ENCODE measurements around the gene TAF6. TPM values are rescaled to one million over a fixed set of nuclear protein-coding genes. Genes with fewer than 3 reads are reported as not detected.

Gene TAF6
- total and polyA plus RNA-seq, 2 experiments from 2014 or later, result 40.5 to 53.0 TPM

DNA sequence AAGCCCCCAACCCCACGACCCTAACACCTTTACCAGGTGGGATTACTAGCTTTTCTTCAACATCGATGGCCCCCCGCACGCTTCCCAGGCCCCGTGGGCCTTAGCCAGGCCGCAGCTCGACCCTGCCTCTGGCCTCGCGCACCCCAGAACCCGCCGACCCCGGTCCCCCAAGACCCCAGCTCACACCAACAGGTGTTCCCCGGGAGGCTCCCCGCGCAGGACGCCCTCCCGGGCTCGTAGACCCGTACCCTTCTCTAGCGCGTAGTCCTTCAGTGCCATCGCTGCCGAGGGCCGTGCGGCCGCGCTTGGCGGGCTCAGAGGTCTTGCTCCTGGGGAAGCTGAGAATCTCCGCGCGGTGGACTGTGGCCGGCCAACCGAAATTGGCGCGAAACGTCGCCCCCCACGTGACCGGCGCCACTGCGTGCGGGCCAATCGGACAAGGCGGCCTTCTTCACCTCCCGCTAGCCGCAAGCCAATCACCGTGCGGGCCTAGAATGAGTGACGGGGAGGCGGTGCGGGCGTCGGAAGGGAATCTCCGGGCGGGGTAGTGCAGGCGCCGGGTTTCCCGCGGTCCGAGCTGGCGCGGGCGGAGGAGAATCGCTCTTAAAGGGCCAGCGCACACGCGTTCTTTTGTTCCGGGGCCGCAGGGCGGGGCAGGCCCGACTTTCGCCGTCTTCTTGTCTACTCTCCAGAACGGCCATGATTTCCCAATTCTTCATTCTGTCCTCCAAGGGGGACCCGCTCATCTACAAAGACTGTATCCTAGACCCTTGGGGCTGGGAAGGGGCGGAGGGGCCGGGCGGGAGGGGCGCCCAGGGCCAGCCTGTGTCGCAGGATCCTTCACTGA lies 17.9 kb downstream of the TAF6 start, which contains the start of the genes AP4M1 and MCM7:
AP4M1 (plus strand) TSS at position 628 of the 847 bp plus-strand sequence; CDS start at position 700, 72 bp downstream.
MCM7 (minus strand) TSS at position 382 of the 847 bp plus-strand sequence; CDS start at position 279, 103 bp downstream.
- in situ Hi-C loops (cut with MboI), result no loop called here
- Histone ChIP-seq H3K36me3 (ENCODE audit: low read depth) (peaks cover 29% of the 10 kb centered on the region; the same call in 1 of the 2 replicates), H3K4me2 (ENCODE audit: unreplicated experiment) (peak within 1 kb of the TSS; percentile 99), H3K9me2 (ENCODE audit: insufficient read depth) (no peaks in the 10 kb centered on the region), H3K79me2 (ENCODE audit: insufficient read depth) (peaks cover 52% of the 10 kb centered on the region), H3K9ac (peak within 1 kb of the TSS; percentile 86), H3K27me3 (replicated peaks; ENCODE audit: insufficient read depth) (no peaks in the 10 kb centered on the region), H3K27ac (peak within 1 kb of the TSS; percentile 90), H3F3A (ENCODE audit: insufficient read depth) (peaks cover 4% of the 10 kb centered on the region; the same call in 1 of the 2 replicates), H3K9me3 (ENCODE audit: low read depth) (no peaks in the 10 kb centered on the region), H4K20me1 (ENCODE audit: insufficient read depth) (no peaks in the 10 kb centered on the region), H2AFZ (peak within 1 kb of the TSS; percentile 71), H3K4me1 (ENCODE audit: insufficient read depth) (peaks cover 5% of the 10 kb centered on the region; the same call in 1 of the 2 replicates), H3K4me3 (peak within 1 kb of the TSS; percentile 94)
- peak; percentile 99 for DNase-seq
- 0 to 1% methylated on average over 70 to 76 of the region's 80 CpGs for WGBS, 2 experiments (ENCODE audit: low coverage in 1 of 2, low lambda C conversion rate in 2 of 2, missing lambda C conversion rate in 2 of 2)
- TF ChIP-seq EZH2 (IDR thresholded peaks at IDR 0.05; ENCODE audit: insufficient read depth, poor library complexity, severe bottlenecking), result no peak

- no peak for TF ChIP-seq EZH2 (IDR thresholded peaks at IDR 0.05; ENCODE audit: insufficient read depth, poor library complexity, severe bottlenecking)
- no peak for TF ChIP-seq EZH2phosphoT487 (IDR thresholded peaks at IDR 0.05; ENCODE audit: insufficient read depth, low read depth)
These were observed 18.6 kb downstream of the TAF6 start for GRCh38 chr7:100100420-100101015.

GRCh38 chr7:100099452-100099851 lies 19.7 kb downstream of the TAF6 start:
- Histone ChIP-seq H3K27me3 (replicated peaks; ENCODE audit: insufficient read depth) (no peaks in the 10 kb centered on the region), H2AFZ (0 out of 2 replicates have a peak overlapping the region, but pooled peaks have one; percentile 61), H3K36me3 (ENCODE audit: low read depth) (peaks cover 40% of the 10 kb centered on the region), H3K4me3 (peak overlapping the region; percentile 94), H3K9ac (peak overlapping the region; percentile 86), H3K27ac (no peak overlapping the region), H3K9me2 (ENCODE audit: insufficient read depth) (no peaks in the 10 kb centered on the region), H3K79me2 (ENCODE audit: insufficient read depth) (peaks cover 63% of the 10 kb centered on the region), H3K4me1 (ENCODE audit: insufficient read depth) (peaks cover 5% of the 10 kb centered on the region; the same call in 1 of the 2 replicates), H4K20me1 (ENCODE audit: insufficient read depth) (no peaks in the 10 kb centered on the region), H3F3A (ENCODE audit: insufficient read depth) (peaks cover 18% of the 10 kb centered on the region; the same call in 1 of the 2 replicates), H3K9me3 (ENCODE audit: low read depth) (no peaks in the 10 kb centered on the region), H3K4me2 (ENCODE audit: unreplicated experiment) (peak overlapping the region; percentile 99)
- DNase-seq, result no peak
- TF ChIP-seq EZH2phosphoT487 (IDR thresholded peaks at IDR 0.05; ENCODE audit: insufficient read depth, low read depth) (no peak), EZH2 (IDR thresholded peaks at IDR 0.05; ENCODE audit: insufficient read depth, poor library complexity, severe bottlenecking) (no peak)
- in situ Hi-C loops (cut with MboI), result no loop called here
- WGBS, 2 experiments (ENCODE audit: low coverage in 1 of 2, low lambda C conversion rate in 2 of 2, missing lambda C conversion rate in 2 of 2), result 83 to 88% methylated on average over 12 of the region's 12 CpGs

More at GRCh38 chr7:100100420-100101015, 18.6 kb downstream of the TAF6 start:
- Histone ChIP-seq H3F3A (ENCODE audit: insufficient read depth) (peaks cover 9% of the 10 kb centered on the region; the same call in 1 of the 2 replicates), H3K9me3 (ENCODE audit: low read depth) (no peaks in the 10 kb centered on the region), H3K4me2 (ENCODE audit: unreplicated experiment) (peak overlapping the region; percentile 99), H4K20me1 (ENCODE audit: insufficient read depth) (no peaks in the 10 kb centered on the region), H3K27me3 (replicated peaks; ENCODE audit: insufficient read depth) (no peaks in the 10 kb centered on the region), H3K79me2 (ENCODE audit: insufficient read depth) (peaks cover 59% of the 10 kb centered on the region), H3K36me3 (ENCODE audit: low read depth) (peaks cover 31% of the 10 kb centered on the region; the same call in 1 of the 2 replicates), H3K4me3 (peak overlapping the region; percentile 94), H3K4me1 (ENCODE audit: insufficient read depth) (peaks cover 5% of the 10 kb centered on the region; the same call in 1 of the 2 replicates), H3K27ac (peak overlapping the region; percentile 90), H3K9me2 (ENCODE audit: insufficient read depth) (no peaks in the 10 kb centered on the region), H2AFZ (peak overlapping the region; percentile 61), H3K9ac (peak overlapping the region; percentile 86)
- in situ Hi-C loops (cut with MboI), result no loop called here
- WGBS, 2 experiments (ENCODE audit: low coverage in 1 of 2, low lambda C conversion rate in 2 of 2, missing lambda C conversion rate in 2 of 2), result 0 to 1% methylated on average over 43 to 61 of the region's 61 CpGs
- DNase-seq, result peak; percentile 98

GRCh38 chr7:100098913-100099312 lies 20.2 kb downstream of the TAF6 start:
- 86 to 95% methylated on average over 10 of the region's 10 CpGs for WGBS, 2 experiments (ENCODE audit: low coverage in 1 of 2, low lambda C conversion rate in 2 of 2, missing lambda C conversion rate in 2 of 2)

More at GRCh38 chr7:100098913-100099312, 20.2 kb downstream of the TAF6 start:
- no peaks in the 10 kb centered on the region for H3K27me3 ChIP-seq (replicated peaks; ENCODE audit: insufficient read depth)
- no peaks in the 10 kb centered on the region for H3K9me3 ChIP-seq (ENCODE audit: low read depth)
- no peak for DNase-seq
- no peak overlapping the region for H3K4me2 ChIP-seq (ENCODE audit: unreplicated experiment)
- TF ChIP-seq EZH2 (IDR thresholded peaks at IDR 0.05; ENCODE audit: insufficient read depth, poor library complexity, severe bottlenecking) (no peak), EZH2phosphoT487 (IDR thresholded peaks at IDR 0.05; ENCODE audit: insufficient read depth, low read depth) (no peak)
- H3F3A ChIP-seq (ENCODE audit: insufficient read depth), result peaks cover 21% of the 10 kb centered on the region; the same call in 1 of the 2 replicates
- 0 out of 2 replicates have a peak overlapping the region, but pooled peaks have one; percentile 86 for H3K9ac ChIP-seq
- H3K4me1 ChIP-seq (ENCODE audit: insufficient read depth), result peaks cover 5% of the 10 kb centered on the region; the same call in 1 of the 2 replicates
- H3K36me3 ChIP-seq (ENCODE audit: low read depth), result peaks cover 41% of the 10 kb centered on the region
- no peak overlapping the region for H2AFZ ChIP-seq
- in situ Hi-C loops (cut with MboI), result no loop called here
- peaks cover 66% of the 10 kb centered on the region for H3K79me2 ChIP-seq (ENCODE audit: insufficient read depth)
- no peaks in the 10 kb centered on the region for H4K20me1 ChIP-seq (ENCODE audit: insufficient read depth)
- H3K9me2 ChIP-seq (ENCODE audit: insufficient read depth), result no peaks in the 10 kb centered on the region
- H3K4me3 ChIP-seq, result no peak overlapping the region
- H3K27ac ChIP-seq, result no peak overlapping the region
